WERI-Rb-1 (cell line): ENCODE measurements around the gene RDM1.

Experiments used
- DNase-seq: peaks from one replicate; pipeline ENCODE4 v3.0.0-alpha.2; 2020
- H3K27ac ChIP-seq: fragments of 250-450 bp; sonication (Bioruptor Pico); 2 replicates; pipeline ENCODE4 v1.5.1; 2020; ENCODE audit warnings: mild to moderate bottlenecking, moderate library complexity
- H3K27me3 ChIP-seq: fragments of 250-450 bp; sonication (Bioruptor Pico); 2 replicates; pipeline ENCODE4 v1.5.1; 2021; ENCODE audit warnings: mild to moderate bottlenecking, low read depth, moderate library complexity; ENCODE audit not compliant: insufficient read depth, severe bottlenecking
- H3K36me3 ChIP-seq: fragments of 250-450 bp; sonication (Bioruptor Pico); 2 replicates; pipeline ENCODE4 v1.5.1; 2020; ENCODE audit warnings: mild to moderate bottlenecking, moderate library complexity
- H3K4me3 ChIP-seq: 2 replicates; pipeline ENCODE4 v1.5.1; 2011; ENCODE audit warnings: low read depth, mild to moderate bottlenecking, control low read depth, low read length
- H3K9me3 ChIP-seq: fragments of 250-450 bp; sonication (Bioruptor Pico); 2 replicates; pipeline ENCODE4 v1.5.1; 2021; ENCODE audit warnings: mild to moderate bottlenecking, moderate library complexity; ENCODE audit not compliant: severe bottlenecking
- CTCF ChIP-seq: IDR thresholded peaks from 2 replicates; pipeline ENCODE4 v1.5.1; 2011; ENCODE audit warnings: low read depth, mild to moderate bottlenecking, control low read depth, inconsistent platforms, low read length

The RDM1 gene

GRCh38 chr17:35909408-35909807, 21.2 kb downstream of the RDM1 start:
- Histone ChIP-seq H3K4me3 (no peak overlapping the region), H3K27ac (no peak overlapping the region), H3K9me3 (no peaks in the 10 kb centered on the region), H3K27me3 (no peaks in the 10 kb centered on the region), H3K36me3 (no peaks in the 10 kb centered on the region)
- no peak for TF ChIP-seq CTCF
- DNase-seq, result no peak

GRCh38 chr17:35907691-35908090, 22.9 kb downstream of the RDM1 start:
- TF ChIP-seq CTCF, result no peak
- Histone ChIP-seq H3K4me3 (no peak overlapping the region), H3K27ac (no peak overlapping the region), H3K9me3 (no peaks in the 10 kb centered on the region), H3K27me3 (no peaks in the 10 kb centered on the region), H3K36me3 (no peaks in the 10 kb centered on the region)
- DNase-seq, result no peak

- Histone ChIP-seq H3K27me3 (no peaks in the 10 kb centered on the region), H3K36me3 (no peaks in the 10 kb centered on the region), H3K4me3 (no peak overlapping the region), H3K27ac (no peak overlapping the region), H3K9me3 (no peaks in the 10 kb centered on the region)
- no peak for TF ChIP-seq CTCF
- no peak for DNase-seq
Observed at GRCh38 chr17:35906926-35907637, 23.5 kb downstream of the RDM1 start.

DNA sequence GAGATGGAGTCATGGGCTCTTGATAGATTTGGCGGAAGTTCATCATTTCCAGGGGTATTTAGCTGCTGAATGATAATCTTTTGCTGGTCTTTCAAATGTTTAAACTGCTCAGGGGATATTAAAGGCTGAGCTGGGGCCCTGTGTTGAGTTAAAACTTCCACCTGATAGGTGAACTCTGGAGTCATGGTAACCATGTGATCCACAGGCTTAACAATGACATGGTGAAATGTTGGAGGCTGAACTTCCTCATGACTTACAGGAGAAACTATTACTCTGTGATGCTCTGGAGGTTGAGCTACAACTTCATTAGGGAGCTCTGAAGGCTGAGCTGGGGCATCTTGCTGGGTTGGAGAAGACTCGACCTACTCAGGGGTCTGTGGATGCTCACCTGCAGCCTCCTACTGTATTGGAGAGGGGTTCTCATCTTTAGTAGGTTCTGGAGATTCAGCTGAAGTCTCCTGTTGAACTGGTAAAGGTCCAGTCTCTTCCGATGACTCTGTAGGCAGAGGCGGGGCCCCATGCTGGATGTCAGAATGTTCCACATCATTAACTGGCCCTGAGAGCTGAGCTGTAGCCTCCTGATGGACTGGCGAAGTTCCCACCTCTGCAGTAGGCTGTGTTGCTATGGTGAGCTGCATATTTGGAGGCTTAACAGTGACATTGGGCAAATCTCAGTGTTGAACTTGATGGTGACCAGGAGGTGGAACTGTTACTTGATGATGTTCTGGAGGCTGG, 24.2 kb downstream of the RDM1 start:
- H3K36me3 ChIP-seq, result no peaks in the 10 kb centered on the region
- H3K27me3 ChIP-seq, result no peaks in the 10 kb centered on the region
- no peak for DNase-seq
- H3K4me3 ChIP-seq, result no peak overlapping the region
- H3K27ac ChIP-seq, result no peak overlapping the region
- no peaks in the 10 kb centered on the region for H3K9me3 ChIP-seq
- TF ChIP-seq CTCF, result no peak

DNA sequence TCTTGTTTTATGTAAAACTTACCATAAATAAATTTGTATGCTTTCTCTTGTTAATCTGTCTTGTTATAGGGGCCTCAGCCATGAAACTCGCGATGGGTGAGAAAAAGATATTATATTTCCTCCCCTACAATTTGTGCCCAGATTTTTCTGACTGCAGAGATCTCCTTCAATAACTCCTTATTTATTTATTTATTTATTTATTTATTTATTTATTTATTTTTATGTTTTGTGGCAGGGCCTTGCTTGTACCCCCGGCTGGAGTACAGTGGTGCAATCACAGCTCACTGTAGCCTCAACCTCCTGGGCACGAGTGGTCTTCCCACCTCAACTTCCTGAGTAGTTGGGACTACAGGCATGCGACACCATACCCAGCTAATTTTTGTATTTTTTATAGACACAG, 27.1 kb downstream of the RDM1 start:
- Histone ChIP-seq H3K4me3 (no peak overlapping the region), H3K27ac (no peak overlapping the region), H3K9me3 (no peaks in the 10 kb centered on the region), H3K36me3 (no peaks in the 10 kb centered on the region), H3K27me3 (no peaks in the 10 kb centered on the region)
- no peak for DNase-seq
- TF ChIP-seq CTCF, result no peak
